Activated naive CD4-positive, alpha-beta T cell treated with anti-CD3 and anti-CD28 coated beads for 36 hours (primary cell): ENCODE data around the gene TLN1. TPM values are rescaled to one million over a fixed set of nuclear protein-coding genes. Genes with fewer than 3 reads are reported as not detected.

ENCODE experiments used
- CTCF ChIA-PET: fragments of 350-600 bp; sonication (Branson Sonifier 250); formaldehyde crosslinking; loops from one replicate; lab custom pipeline; 2021; ENCODE audit warnings: antibody characterized with exemption; lab: Charles Lee
- DNase-seq: peaks from one replicate; pipeline ENCODE4 v3.0.0-alpha.2; 2020
- H3K27ac Mint-ChIP-seq: one replicate; pipeline ENCODE4 v1.8.0; 2021; ENCODE audit warnings: mild to moderate bottlenecking, mixed read lengths
- H3K27me3 Mint-ChIP-seq: one replicate; pipeline ENCODE4 v1.8.0; 2021; ENCODE audit warnings: low read depth, mixed read lengths
- H3K36me3 Mint-ChIP-seq: one replicate; pipeline ENCODE4 v1.8.0; 2021; ENCODE audit warnings: low read depth, mixed read lengths
- H3K4me1 Mint-ChIP-seq: one replicate; pipeline ENCODE4 v1.8.0; 2021; ENCODE audit warnings: low read depth, mixed read lengths
- H3K4me3 Mint-ChIP-seq: one replicate; pipeline ENCODE4 v1.8.0; 2021; ENCODE audit warnings: mild to moderate bottlenecking, moderate library complexity, mixed read lengths
- H3K9me3 Mint-ChIP-seq: one replicate; pipeline ENCODE4 v1.8.0; 2021; ENCODE audit warnings: mixed read lengths
- intact Hi-C: fragments of 100-400 bp; cut with micrococcal nuclease; formaldehyde crosslinking; loops from one replicate; pipeline ENCODE4 v1.15.1; 2023
- total RNA-seq, 2 experiments: library from RNA; stranded (reverse); gene quantifications; one replicate each; pipeline ENCODE4 v1.2.3, GENCODE V29; 2021

TLN1 gene
- total RNA-seq, 2 experiments from 2014 or later, result 190 TPM

DNA sequence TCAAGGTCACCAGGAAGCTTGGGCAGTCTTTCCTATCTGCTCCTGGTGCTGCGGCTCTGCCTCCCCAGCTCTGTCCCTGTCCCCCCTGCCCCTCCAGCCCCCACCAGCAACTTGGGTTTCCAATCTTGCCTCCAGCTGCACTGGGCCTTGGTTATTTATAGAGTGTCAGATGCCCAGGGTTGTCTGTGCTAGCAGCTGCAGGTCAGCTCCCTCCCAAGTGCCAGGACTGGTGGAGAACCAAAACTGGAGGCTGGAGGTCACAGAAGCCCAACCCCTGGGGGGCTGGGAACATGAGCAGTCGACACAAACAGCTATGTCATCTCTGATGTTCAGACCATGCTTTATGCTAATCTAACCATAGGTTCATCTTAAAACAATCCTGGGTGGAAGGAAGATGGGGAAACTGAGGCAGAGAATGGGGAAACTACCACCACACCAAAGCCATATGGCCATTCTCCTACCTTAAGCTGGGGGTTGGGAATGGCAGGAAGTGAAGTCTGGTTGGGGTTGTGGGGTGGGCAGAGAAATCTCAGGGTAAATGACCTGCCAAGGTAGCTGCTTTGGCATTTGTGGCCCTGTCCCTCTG lies 43.9 kb downstream of the TLN1 start:
- Mint-ChIP-seq H3K27me3 (no peaks in the 10 kb centered on the region), H3K4me3 (no peak overlapping the region), H3K4me1 (peaks cover 18% of the 10 kb centered on the region), H3K27ac (no peak overlapping the region), H3K36me3 (no peaks in the 10 kb centered on the region), H3K9me3 (no peaks in the 10 kb centered on the region)
- CTCF ChIA-PET, result interaction anchor here (0.6 to 2.4 kb wide), 10 partner anchors 8 to 137 kb away, joined by 3 to 12 read pairs (median 4); partner anchors contain the start of genes CCDC107 and RMRP
- DNase-seq, result no peak
- intact Hi-C loops, result loop anchor here (1.0 to 2.0 kb wide), 2 partner anchors 29 to 45 kb away; partner anchors contain the start of genes CREB3 and TLN1

GRCh38 chr9:35687306-35687705 lies 44.7 kb downstream of the TLN1 start:
- Mint-ChIP-seq H3K36me3 (no peaks in the 10 kb centered on the region), H3K27ac (no peak overlapping the region), H3K4me1 (peaks cover 18% of the 10 kb centered on the region), H3K27me3 (no peaks in the 10 kb centered on the region), H3K9me3 (no peaks in the 10 kb centered on the region), H3K4me3 (no peak overlapping the region)
- CTCF ChIA-PET, result interaction anchor here (0.7 to 2.4 kb wide), 5 partner anchors 8 to 76 kb away, joined by 3 to 12 read pairs (median 6); partner anchors contain the start of genes CCDC107 and RMRP
- DNase-seq, result no peak
- intact Hi-C loops, result no loop called here

DNA sequence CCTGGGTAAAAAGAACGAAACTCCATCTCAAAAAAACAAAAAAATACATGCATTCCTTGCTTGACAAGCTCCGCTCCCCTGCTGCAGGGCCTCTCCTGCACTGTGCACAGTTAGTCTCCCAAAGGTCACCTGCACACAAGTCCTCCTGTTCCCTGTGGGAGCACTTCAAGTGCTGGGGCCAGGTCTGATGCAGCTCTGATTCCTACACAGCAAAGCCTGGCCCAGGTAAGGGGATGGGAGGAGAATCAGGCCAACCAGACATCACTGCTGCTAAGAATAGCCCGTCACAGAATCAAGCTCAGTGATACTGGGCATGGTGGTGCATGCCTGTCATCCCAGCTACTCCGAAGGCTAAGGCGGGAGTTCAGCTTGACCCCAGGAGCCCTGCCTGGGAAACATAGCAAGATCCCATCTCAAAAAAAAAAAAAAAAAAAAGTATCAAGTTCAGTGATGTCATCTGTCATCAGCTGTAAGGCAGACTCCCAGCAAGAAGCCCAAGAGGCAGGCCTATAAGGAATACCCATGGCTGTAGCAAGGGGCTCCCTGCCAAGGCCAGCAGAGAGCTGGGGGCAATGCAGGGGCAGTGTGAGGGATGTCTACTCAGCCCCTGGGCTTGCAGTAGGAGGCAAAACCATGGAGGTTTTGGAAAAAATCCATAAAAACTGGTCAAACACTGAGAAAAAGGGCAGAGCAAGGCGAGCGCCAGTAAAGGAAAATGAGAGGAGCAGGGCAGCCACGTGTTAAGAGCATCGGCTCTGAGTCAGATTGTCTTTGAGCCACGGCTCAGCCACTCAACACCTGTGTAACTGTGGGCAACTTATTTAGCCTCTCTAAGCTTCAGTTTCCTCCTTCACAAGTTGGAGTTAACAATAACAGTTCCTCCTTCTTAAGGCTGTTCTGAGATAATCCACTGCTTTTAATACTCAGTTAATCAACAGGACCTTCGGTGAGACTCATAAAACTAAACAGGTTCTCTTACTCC lies 45.5 kb downstream of the TLN1 start:
- Mint-ChIP-seq H3K9me3 (no peaks in the 10 kb centered on the region), H3K36me3 (no peaks in the 10 kb centered on the region), H3K4me1 (peaks cover 18% of the 10 kb centered on the region), H3K4me3 (no peak overlapping the region), H3K27me3 (no peaks in the 10 kb centered on the region), H3K27ac (no peak overlapping the region)
- intact Hi-C loops, result no loop called here
- DNase-seq, result no peak
- CTCF ChIA-PET, result interaction anchor here (0.6 to 8.1 kb wide), 4 partner anchors 9 to 63 kb away, joined by 3 to 64 read pairs (median 9); partner anchors contain the start of genes CCDC107 and RMRP

DNA sequence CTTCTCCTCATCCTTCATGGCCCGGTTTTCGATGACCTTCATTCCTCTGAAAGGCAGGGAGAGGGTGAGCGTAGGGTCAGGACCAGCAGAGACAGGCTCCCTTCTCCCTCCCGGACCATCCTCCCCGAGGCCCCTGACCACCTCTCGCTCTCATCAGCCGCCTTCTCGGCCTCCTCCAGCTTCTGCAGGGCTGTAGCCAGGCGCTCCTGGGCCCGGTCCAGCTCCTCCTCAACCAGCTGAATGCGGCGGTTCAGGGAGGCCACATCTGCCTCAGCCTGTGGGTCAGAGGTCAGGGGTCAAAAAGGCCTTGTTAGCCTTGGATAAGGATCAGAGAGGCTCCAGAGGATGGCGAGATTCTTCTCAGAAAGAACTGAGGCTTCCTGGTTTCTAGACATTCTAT lies 46.5 kb downstream of the TLN1 start:
- no peak overlapping the region for H3K27ac Mint-ChIP-seq
- CTCF ChIA-PET, result interaction anchor here (1.2 to 8.1 kb wide), 2 partner anchors 10 to 12 kb away, joined by 3 to 64 read pairs; partner anchors contain the start of gene CA9
- H3K27me3 Mint-ChIP-seq, result no peaks in the 10 kb centered on the region
- peaks cover 14% of the 10 kb centered on the region for H3K4me1 Mint-ChIP-seq
- no peak overlapping the region for H3K4me3 Mint-ChIP-seq
- intact Hi-C loops, result no loop called here
- DNase-seq, result no peak
- no peaks in the 10 kb centered on the region for H3K36me3 Mint-ChIP-seq
- H3K9me3 Mint-ChIP-seq, result no peaks in the 10 kb centered on the region

- H3K9me3 Mint-ChIP-seq, result no peaks in the 10 kb centered on the region
- no peak overlapping the region for H3K27ac Mint-ChIP-seq
- intact Hi-C loops, result no loop called here
These were observed 47.1 kb downstream of the TLN1 start for GRCh38 chr9:35684921-35685320.

DNA sequence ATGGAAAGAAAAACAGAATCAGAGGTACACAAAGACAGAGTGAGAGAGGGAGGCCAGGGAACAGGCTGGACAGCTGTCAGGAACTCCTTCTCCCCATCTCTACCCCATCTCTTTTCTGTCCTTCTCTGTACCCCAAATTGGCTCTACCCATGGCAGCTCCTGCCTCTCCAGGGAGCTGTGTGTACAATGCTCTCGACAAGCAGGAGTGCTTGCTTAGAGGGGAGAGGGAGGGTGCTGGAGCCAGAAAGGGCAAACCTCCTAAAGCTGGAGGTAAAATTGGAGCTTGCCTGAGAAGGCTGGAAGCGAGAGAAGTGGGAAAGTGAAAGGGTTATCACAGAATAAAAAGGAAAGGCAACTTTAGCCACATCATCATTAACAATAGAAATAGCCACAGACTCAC lies 48.7 kb downstream of the TLN1 start:
- no peak for DNase-seq
- intact Hi-C loops, result no loop called here
- CTCF ChIA-PET, result interaction anchor here (0.7 to 8.1 kb wide), 5 partner anchors 12 to 521 kb away, joined by 3 to 64 read pairs (median 4); partner anchors contain the start of genes CCDC107, RMRP and UNC13B
- Mint-ChIP-seq H3K9me3 (no peaks in the 10 kb centered on the region), H3K27ac (no peak overlapping the region), H3K4me3 (no peak overlapping the region), H3K36me3 (no peaks in the 10 kb centered on the region), H3K27me3 (no peaks in the 10 kb centered on the region), H3K4me1 (peaks cover 3% of the 10 kb centered on the region)

More at GRCh38 chr9:35684921-35685320, 47.1 kb downstream of the TLN1 start:
- H3K4me3 Mint-ChIP-seq, result no peak overlapping the region
- no peak for DNase-seq
- no peaks in the 10 kb centered on the region for H3K36me3 Mint-ChIP-seq
- H3K27me3 Mint-ChIP-seq, result no peaks in the 10 kb centered on the region
- CTCF ChIA-PET, result interaction anchor here (1.2 to 8.1 kb wide), 2 partner anchors 11 to 12 kb away, joined by 3 to 64 read pairs; partner anchors contain the start of gene CA9
- peaks cover 14% of the 10 kb centered on the region for H3K4me1 Mint-ChIP-seq

DNA sequence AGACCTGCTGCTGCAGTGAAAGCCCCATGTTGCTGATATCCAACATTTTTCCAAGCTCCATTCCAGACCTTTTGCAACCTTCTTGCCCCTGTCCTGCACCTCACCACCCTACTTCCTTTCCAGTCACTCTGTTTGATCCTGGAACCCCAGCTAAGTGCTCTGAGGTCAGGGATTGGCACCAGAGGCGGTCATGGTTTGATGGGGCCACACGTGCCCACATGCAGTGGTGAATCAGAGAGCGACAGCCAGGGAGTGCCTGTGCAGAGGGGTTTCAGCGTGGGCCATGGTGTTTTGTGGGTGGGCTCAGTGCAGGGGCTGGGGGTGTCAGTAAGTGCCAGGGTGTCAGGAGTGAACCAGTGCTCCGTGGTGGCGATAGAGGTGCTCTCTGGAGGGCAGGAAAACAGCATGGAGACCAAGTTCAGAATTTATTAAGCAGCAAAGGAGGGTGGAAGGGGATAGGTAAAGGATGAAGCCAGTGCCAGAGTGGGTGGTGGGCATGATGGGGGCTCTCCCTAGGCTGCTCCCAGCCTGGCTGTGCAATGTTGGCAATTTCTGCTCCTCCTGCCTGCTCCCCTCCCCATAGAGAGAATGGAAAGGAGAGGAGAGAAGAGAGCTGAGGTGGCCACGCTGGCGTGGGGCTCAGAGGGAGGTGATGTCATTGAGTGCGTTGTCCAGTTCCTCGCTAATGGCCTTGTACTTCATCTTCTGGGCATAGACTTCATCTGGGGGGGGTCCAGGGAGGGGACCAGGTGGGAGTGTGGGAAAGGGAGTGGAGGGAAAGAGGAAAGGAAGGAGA lies 49.3 kb downstream of the TLN1 start:
- no peaks in the 10 kb centered on the region for H3K27me3 Mint-ChIP-seq
- no peak overlapping the region for H3K27ac Mint-ChIP-seq
- intact Hi-C loops, result no loop called here
- no peaks in the 10 kb centered on the region for H3K4me1 Mint-ChIP-seq
- no peaks in the 10 kb centered on the region for H3K9me3 Mint-ChIP-seq
- H3K36me3 Mint-ChIP-seq, result no peaks in the 10 kb centered on the region
- CTCF ChIA-PET, result interaction anchor here (0.7 to 8.1 kb wide), 3 partner anchors 13 to 45 kb away, joined by 3 to 64 read pairs (median 4); no protein-coding TSS in a partner anchor
- DNase-seq, result no peak
- H3K4me3 Mint-ChIP-seq, result no peak overlapping the region

- CTCF ChIA-PET, result interaction anchor here (8.1 kb wide), 1 partner anchor 14 kb away, joined by 64 read pairs; no protein-coding TSS in a partner anchor
- H3K9me3 Mint-ChIP-seq, result no peaks in the 10 kb centered on the region
- H3K27me3 Mint-ChIP-seq, result no peaks in the 10 kb centered on the region
- peaks cover 2% of the 10 kb centered on the region for H3K4me1 Mint-ChIP-seq
- no peak overlapping the region for H3K4me3 Mint-ChIP-seq
- intact Hi-C loops, result no loop called here
- H3K27ac Mint-ChIP-seq, result no peak overlapping the region
- no peak for DNase-seq
- H3K36me3 Mint-ChIP-seq, result no peaks in the 10 kb centered on the region
These were observed 49.9 kb downstream of the TLN1 start for GRCh38 chr9:35682051-35682450.

GRCh38 chr9:35681341-35682002 lies 50.5 kb downstream of the TLN1 start:
- CTCF ChIA-PET, result interaction anchor here (8.1 kb wide), 1 partner anchor 14 kb away, joined by 64 read pairs; no protein-coding TSS in a partner anchor
- Mint-ChIP-seq H3K4me3 (no peak overlapping the region), H3K9me3 (no peaks in the 10 kb centered on the region), H3K4me1 (peaks cover 4% of the 10 kb centered on the region), H3K27me3 (no peaks in the 10 kb centered on the region), H3K36me3 (no peaks in the 10 kb centered on the region), H3K27ac (no peak overlapping the region)
- no peak for DNase-seq
- intact Hi-C loops, result no loop called here

GRCh38 chr9:35680331-35681105 lies 51.5 kb downstream of the TLN1 start:
- Mint-ChIP-seq H3K9me3 (no peaks in the 10 kb centered on the region), H3K36me3 (no peaks in the 10 kb centered on the region), H3K4me3 (no peak overlapping the region), H3K27me3 (peaks cover 3% of the 10 kb centered on the region), H3K27ac (no peak overlapping the region), H3K4me1 (peaks cover 6% of the 10 kb centered on the region)
- no peak for DNase-seq
- intact Hi-C loops, result no loop called here
- CTCF ChIA-PET, result interaction anchor here (8.1 kb wide), 1 partner anchor 15 kb away, joined by 64 read pairs; no protein-coding TSS in a partner anchor
